ENCODE measurements around the gene TPRA1. TPM values are rescaled to one million over a fixed set of nuclear protein-coding genes. Genes with fewer than 3 reads are reported as not detected.
A peak's percentile ranks its signal among the peaks of the same experiment; 100 is the strongest.
"Not testable (repeated sequence)": the region's sequence is repeated elsewhere in the genome, so short reads cannot be mapped to it uniquely, and the experiment has no call there.

The TPRA1 gene
- total RNA-seq, 2 donors from 2014 or later, result 12.5 to 16.6 TPM

- H3K27me3 Mint-ChIP-seq, result peaks cover 21% of the 10 kb centered on the region
- peaks cover 2% of the 10 kb centered on the region for H3K36me3 Mint-ChIP-seq (ENCODE audit: low read depth)
- no peak overlapping the region for H3K27ac Mint-ChIP-seq
- ATAC-seq, result no peak
- no peaks in the 10 kb centered on the region for H3K9me3 ChIP-seq (ENCODE audit: control insufficient read depth, low read length, poor library complexity, severe bottlenecking)
- no peak for DNase-seq
- H3K4me3 Mint-ChIP-seq, result no peak overlapping the region
- peaks cover 14% of the 10 kb centered on the region for H3K4me1 Mint-ChIP-seq
These were observed 48.0 kb downstream of the TPRA1 start for GRCh38 chr3:127542441-127542952.

GRCh38 chr3:127541320-127541719, 49.2 kb downstream of the TPRA1 start:
- ATAC-seq, result no peak
- no peak overlapping the region for H3K27ac Mint-ChIP-seq
- no peaks in the 10 kb centered on the region for H3K9me3 ChIP-seq (ENCODE audit: control insufficient read depth, low read length, poor library complexity, severe bottlenecking)

GRCh38 chr3:127539366-127540060, 51.0 kb downstream of the TPRA1 start:
- DNase-seq (no peak), ATAC-seq (no peak)
- Mint-ChIP-seq H3K4me1 (peaks cover 10% of the 10 kb centered on the region), H3K27me3 (peaks cover 42% of the 10 kb centered on the region), H3K4me3 (no peak overlapping the region), H3K36me3 (ENCODE audit: low read depth) (peaks cover 2% of the 10 kb centered on the region), H3K27ac (peak overlapping the region; percentile 85)
- H3K9me3 ChIP-seq (ENCODE audit: control insufficient read depth, low read length, poor library complexity, severe bottlenecking), result no peaks in the 10 kb centered on the region

More at GRCh38 chr3:127541320-127541719, 49.2 kb downstream of the TPRA1 start:
- DNase-seq, result no peak
- Mint-ChIP-seq H3K4me3 (no peak overlapping the region), H3K27me3 (peaks cover 32% of the 10 kb centered on the region), H3K4me1 (peaks cover 10% of the 10 kb centered on the region), H3K36me3 (ENCODE audit: low read depth) (peaks cover 2% of the 10 kb centered on the region)

- peaks cover 10% of the 10 kb centered on the region for H3K4me1 Mint-ChIP-seq
- peaks cover 46% of the 10 kb centered on the region for H3K27me3 Mint-ChIP-seq
- H3K27ac Mint-ChIP-seq, result no peak overlapping the region
- no peak for DNase-seq
- no peak for ATAC-seq
- no peaks in the 10 kb centered on the region for H3K9me3 ChIP-seq (ENCODE audit: control insufficient read depth, low read length, poor library complexity, severe bottlenecking)
- no peak overlapping the region for H3K4me3 Mint-ChIP-seq
- peaks cover 2% of the 10 kb centered on the region for H3K36me3 Mint-ChIP-seq (ENCODE audit: low read depth)
These were observed 52.0 kb downstream of the TPRA1 start for GRCh38 chr3:127538569-127538968.

GRCh38 chr3:127536830-127537812, 53.4 kb downstream of the TPRA1 start:
- Mint-ChIP-seq H3K36me3 (ENCODE audit: low read depth) (peaks cover 2% of the 10 kb centered on the region), H3K4me3 (no peak overlapping the region), H3K27ac (no peak overlapping the region), H3K27me3 (peaks cover 46% of the 10 kb centered on the region), H3K4me1 (peaks cover 10% of the 10 kb centered on the region)
- DNase-seq (no peak), ATAC-seq (no peak)
- H3K9me3 ChIP-seq (ENCODE audit: control insufficient read depth, low read length, poor library complexity, severe bottlenecking), result no peaks in the 10 kb centered on the region

GRCh38 chr3:127535901-127536829, 54.4 kb downstream of the TPRA1 start:
- no peak for DNase-seq
- Mint-ChIP-seq H3K4me3 (no peak overlapping the region), H3K4me1 (peaks cover 7% of the 10 kb centered on the region), H3K27me3 (peaks cover 46% of the 10 kb centered on the region), H3K36me3 (ENCODE audit: low read depth) (peaks cover 2% of the 10 kb centered on the region), H3K27ac (no peak overlapping the region)
- no peaks in the 10 kb centered on the region for H3K9me3 ChIP-seq (ENCODE audit: control insufficient read depth, low read length, poor library complexity, severe bottlenecking)
- ATAC-seq, result no peak

GRCh38 chr3:127535106-127535785, 55.3 kb downstream of the TPRA1 start:
- peaks cover 42% of the 10 kb centered on the region for H3K27me3 Mint-ChIP-seq
- peaks cover 2% of the 10 kb centered on the region for H3K36me3 Mint-ChIP-seq (ENCODE audit: low read depth)
- no peak for DNase-seq
- H3K9me3 ChIP-seq (ENCODE audit: control insufficient read depth, low read length, poor library complexity, severe bottlenecking), result no peaks in the 10 kb centered on the region
- H3K27ac Mint-ChIP-seq, result no peak overlapping the region
- no peak for ATAC-seq
- H3K4me1 Mint-ChIP-seq, result peaks cover 6% of the 10 kb centered on the region
- no peak overlapping the region for H3K4me3 Mint-ChIP-seq

- Mint-ChIP-seq H3K4me3 (no peak overlapping the region), H3K36me3 (ENCODE audit: low read depth) (peaks cover 2% of the 10 kb centered on the region), H3K27me3 (peaks cover 47% of the 10 kb centered on the region), H3K4me1 (peaks cover 6% of the 10 kb centered on the region), H3K27ac (no peak overlapping the region)
- no peaks in the 10 kb centered on the region for H3K9me3 ChIP-seq (ENCODE audit: control insufficient read depth, low read length, poor library complexity, severe bottlenecking)
- DNase-seq (no peak), ATAC-seq (no peak)
These were observed 56.0 kb downstream of the TPRA1 start for GRCh38 chr3:127534564-127534963.

GRCh38 chr3:127534161-127534451, 56.4 kb downstream of the TPRA1 start:
- Mint-ChIP-seq H3K4me3 (no peak overlapping the region), H3K36me3 (ENCODE audit: low read depth) (peaks cover 2% of the 10 kb centered on the region), H3K27me3 (peaks cover 45% of the 10 kb centered on the region), H3K4me1 (peaks cover 6% of the 10 kb centered on the region), H3K27ac (no peak overlapping the region)
- no peak for DNase-seq
- H3K9me3 ChIP-seq (ENCODE audit: control insufficient read depth, low read length, poor library complexity, severe bottlenecking), result no peaks in the 10 kb centered on the region
- ATAC-seq, result no peak

- Mint-ChIP-seq H3K27me3 (peaks cover 37% of the 10 kb centered on the region), H3K36me3 (ENCODE audit: low read depth) (peaks cover under 1% of the 10 kb centered on the region), H3K4me3 (no peak overlapping the region), H3K4me1 (peaks cover 5% of the 10 kb centered on the region), H3K27ac (no peak overlapping the region)
- ATAC-seq (no peak), DNase-seq (no peak)
- H3K9me3 ChIP-seq (ENCODE audit: control insufficient read depth, low read length, poor library complexity, severe bottlenecking), result no peaks in the 10 kb centered on the region
These were observed 57.9 kb downstream of the TPRA1 start for GRCh38 chr3:127532561-127533203.

- Mint-ChIP-seq H3K36me3 (ENCODE audit: low read depth) (no peaks in the 10 kb centered on the region), H3K27me3 (peaks cover 35% of the 10 kb centered on the region), H3K4me1 (peaks cover 4% of the 10 kb centered on the region), H3K27ac (no peak overlapping the region), H3K4me3 (no peak overlapping the region)
- ATAC-seq (no peak), DNase-seq (no peak)
- H3K9me3 ChIP-seq (ENCODE audit: control insufficient read depth, low read length, poor library complexity, severe bottlenecking), result no peaks in the 10 kb centered on the region
These were observed 58.7 kb downstream of the TPRA1 start for GRCh38 chr3:127531821-127532220.

- not testable (repeated sequence) for H3K36me3 Mint-ChIP-seq (ENCODE audit: low read depth); H3K27ac Mint-ChIP-seq; H3K9me3 ChIP-seq (ENCODE audit: control insufficient read depth, low read length, poor library complexity, severe bottlenecking); DNase-seq; H3K4me1 Mint-ChIP-seq; H3K4me3 Mint-ChIP-seq; ATAC-seq
- H3K27me3 Mint-ChIP-seq, result peaks cover 35% of the 10 kb centered on the region
These were observed 59.7 kb downstream of the TPRA1 start for GRCh38 chr3:127530863-127531262.

Measured in T-helper 17 cell (primary cell).